T-helper 2 cell treated with Interferon-gamma antibody and Interleukin-4, amounts not matched to agents 100 ng/mL and 5 ng/mL, for 36 hours (primary cell): ENCODE results near the gene TMEM130. TPM values are rescaled to one million over a fixed set of nuclear protein-coding genes. Genes with fewer than 3 reads are reported as not detected.

Source experiments
- intact Hi-C: fragments of 100-400 bp; cut with micrococcal nuclease; formaldehyde crosslinking; loops from one replicate; pipeline ENCODE4 v1.15.1; 2023
- total RNA-seq: library from RNA; stranded (reverse); gene quantifications from 2 replicates; pipeline ENCODE4 v1.2.3, GENCODE V29; 2022

Gene TMEM130
- total RNA-seq, 1 donor from 2014 or later = not detected

GRCh38 chr7:98816241-98816640, 53.6 kb downstream of the TMEM130 start:
- intact Hi-C loops = no loop called here

GRCh38 chr7:98815313-98815712, 54.5 kb downstream of the TMEM130 start:
- intact Hi-C loops = no loop called here

GRCh38 chr7:98811299-98811698, 58.5 kb downstream of the TMEM130 start:
- intact Hi-C loops = no loop called here

- intact Hi-C loops = no loop called here
Measured at GRCh38 chr7:98810153-98810802, 59.5 kb downstream of the TMEM130 start.

GRCh38 chr7:98808751-98809460, 60.9 kb downstream of the TMEM130 start:
- intact Hi-C loops = no loop called here

- intact Hi-C loops = no loop called here
Measured at GRCh38 chr7:98807068-98808048, 62.5 kb downstream of the TMEM130 start.

- intact Hi-C loops = no loop called here
Measured at GRCh38 chr7:98805956-98806838, 63.6 kb downstream of the TMEM130 start.

GRCh38 chr7:98802781-98803110, 67.1 kb downstream of the TMEM130 start:
- intact Hi-C loops = no loop called here

- intact Hi-C loops = no loop called here
Measured at GRCh38 chr7:98802088-98802780, 67.6 kb downstream of the TMEM130 start.

GRCh38 chr7:98800996-98801395, 68.8 kb downstream of the TMEM130 start:
- intact Hi-C loops = no loop called here

GRCh38 chr7:98797150-98797549, 72.7 kb downstream of the TMEM130 start:
- intact Hi-C loops = no loop called here

Other genes starting within 250 kb of the TMEM130 start
- 56.8 and 62.4 TPM in 2 replicates for gene TRRAP, start 8.5 kb upstream of the TMEM130 start, total RNA-seq